Smooth muscle cell of bladder (primary cell): ENCODE measurements around the gene DEGS2. TPM values are rescaled to one million over a fixed set of nuclear protein-coding genes. Genes with fewer than 3 reads are reported as not detected.

Source experiments
- total RNA-seq: library from RNA; depleted of rRNA; stranded (reverse); fragments of >200 nt; gene quantifications from 2 replicates; pipeline ENCODE4 v1.2.3, GENCODE V29; 2014

The DEGS2 gene
- total RNA-seq, result under 0.01 and 0.46 TPM in 2 replicates

GRCh38 chr14:100159094-100159864 lies at the start of gene DEGS2:
DEGS2 (minus strand) TSS chr14:100159645; CDS start chr14:100159587, 58 bp downstream.

Other genes with a start within 250 kb of the DEGS2 start
- gene EVL, start 94.2 kb downstream of the DEGS2 start, total RNA-seq, result 13.5 and 19.7 TPM in 2 replicates
- 28.3 and 38.1 TPM in 2 replicates for gene YY1, start 79.5 kb upstream of the DEGS2 start, total RNA-seq
- 23.5 and 29.3 TPM in 2 replicates for gene SLC25A29, start 146.8 kb upstream of the DEGS2 start, total RNA-seq
- gene SLC25A47, start 163.7 kb upstream of the DEGS2 start, total RNA-seq, result not detected in 2 replicates
- 24.3 and 24.8 TPM in 2 replicates for gene WDR25, start 216.8 kb upstream of the DEGS2 start, total RNA-seq